BE2C (cell line): ENCODE data around the gene ACADVL.
A peak's percentile ranks its signal among the peaks of the same experiment; 100 is the strongest.

Experiments used
- DNase-seq: peaks from one replicate; pipeline ENCODE4 v3.0.0-alpha.2; 2020
- H3K27me3 ChIP-seq: fragments of 250-450 bp; sonication (Bioruptor Pico); 2 replicates; pipeline ENCODE4 v1.5.1; 2020; ENCODE audit warnings: mild to moderate bottlenecking
- H3K36me3 ChIP-seq: fragments of 250-450 bp; sonication (Bioruptor Pico); 2 replicates; pipeline ENCODE4 v1.5.1; 2020; ENCODE audit warnings: mild to moderate bottlenecking
- H3K4me1 ChIP-seq: fragments of 250-450 bp; sonication (Bioruptor Pico); 2 replicates; pipeline ENCODE4 v1.5.1; 2020
- H3K4me3 ChIP-seq: 2 replicates; pipeline ENCODE4 v1.5.1; 2011; ENCODE audit warnings: low read depth, low read length
- H3K9me3 ChIP-seq: fragments of 250-450 bp; sonication (Bioruptor Pico); 2 replicates; pipeline ENCODE4 v1.5.1; 2020
- CTCF ChIP-seq: IDR thresholded peaks from 2 replicates; pipeline ENCODE4 v1.5.1; 2012; ENCODE audit warnings: mild to moderate bottlenecking, low read depth, low read length

Gene ACADVL

GRCh38 chr17:7253082-7253481 is 33.3 kb downstream of the ACADVL start:
- Histone ChIP-seq H3K9me3 (no peaks in the 10 kb centered on the region), H3K4me3 (peak overlapping the region; percentile 80), H3K27me3 (no peaks in the 10 kb centered on the region), H3K4me1 (no peaks in the 10 kb centered on the region; the same call in 1 of the 2 replicates), H3K36me3 (no peaks in the 10 kb centered on the region)
- no peak for DNase-seq
- TF ChIP-seq CTCF: no peak

- no peak for DNase-seq
- Histone ChIP-seq H3K27me3 (no peaks in the 10 kb centered on the region), H3K36me3 (no peaks in the 10 kb centered on the region), H3K4me3 (no peak overlapping the region), H3K4me1 (no peaks in the 10 kb centered on the region; the same call in 1 of the 2 replicates), H3K9me3 (no peaks in the 10 kb centered on the region)
- TF ChIP-seq CTCF: no peak
Measured at GRCh38 chr17:7254511-7254910, 34.8 kb downstream of the ACADVL start.

GRCh38 chr17:7256766-7257456 is 37.2 kb downstream of the ACADVL start:
- Histone ChIP-seq H3K4me1 (no peaks in the 10 kb centered on the region; the same call in 1 of the 2 replicates), H3K9me3 (no peaks in the 10 kb centered on the region), H3K36me3 (no peaks in the 10 kb centered on the region), H3K27me3 (no peaks in the 10 kb centered on the region), H3K4me3 (no peak overlapping the region)
- no peak for TF ChIP-seq CTCF
- no peak for DNase-seq

GRCh38 chr17:7258731-7259554 is 39.2 kb downstream of the ACADVL start:
- Histone ChIP-seq H3K4me3 (no peak overlapping the region), H3K36me3 (no peaks in the 10 kb centered on the region), H3K9me3 (no peaks in the 10 kb centered on the region), H3K4me1 (no peaks in the 10 kb centered on the region), H3K27me3 (peaks cover 5% of the 10 kb centered on the region; the same call in 1 of the 2 replicates)
- no peak for TF ChIP-seq CTCF
- DNase-seq: no peak

- Histone ChIP-seq H3K36me3 (no peaks in the 10 kb centered on the region), H3K4me3 (no peak overlapping the region), H3K27me3 (peaks cover 5% of the 10 kb centered on the region; the same call in 1 of the 2 replicates), H3K9me3 (no peaks in the 10 kb centered on the region), H3K4me1 (no peaks in the 10 kb centered on the region)
- TF ChIP-seq CTCF: no peak
- DNase-seq: no peak
Measured at GRCh38 chr17:7259555-7259889, 39.8 kb downstream of the ACADVL start.

GRCh38 chr17:7260151-7260550 is 40.4 kb downstream of the ACADVL start:
- Histone ChIP-seq H3K4me3 (no peak overlapping the region), H3K4me1 (no peaks in the 10 kb centered on the region), H3K36me3 (no peaks in the 10 kb centered on the region), H3K27me3 (peaks cover 5% of the 10 kb centered on the region; the same call in 1 of the 2 replicates), H3K9me3 (no peaks in the 10 kb centered on the region)
- DNase-seq: no peak
- TF ChIP-seq CTCF: no peak
